H9 (cell line): ENCODE data around the gene RFX4. TPM values are rescaled to one million over a fixed set of nuclear protein-coding genes. Genes with fewer than 3 reads are reported as not detected.

Experiments used
- DNase-seq: peaks from one replicate; pipeline ENCODE4 v3.0.0-alpha.2; 2017
- H2AFZ ChIP-seq: one replicate; pipeline ENCODE4 v1.6.1; 2013; ENCODE audit warnings: mild to moderate bottlenecking, low read length, control low read depth, moderate library complexity
- H2AK5ac ChIP-seq: 2 replicates; pipeline ENCODE4 v1.6.1; 2013; ENCODE audit warnings: low read length, control low read depth, mixed read lengths; ENCODE audit not compliant: insufficient read length
- H2BK120ac ChIP-seq: one replicate; pipeline ENCODE4 v1.6.1; 2013; ENCODE audit warnings: low read depth, mild to moderate bottlenecking, low read length, control low read depth, inconsistent platforms; ENCODE audit not compliant: poor library complexity, severe bottlenecking
- H2BK12ac ChIP-seq: 2 replicates; pipeline ENCODE4 v1.6.1; 2013; ENCODE audit warnings: low read length, control low read depth, mixed read lengths, low read depth; ENCODE audit not compliant: insufficient read length
- H2BK15ac ChIP-seq: 2 replicates; pipeline ENCODE4 v1.6.1; 2013; ENCODE audit warnings: low read depth, low read length, control low read depth
- H2BK20ac ChIP-seq: one replicate; pipeline ENCODE4 v1.6.1; 2013; ENCODE audit warnings: low read depth, mild to moderate bottlenecking, low read length, control low read depth, inconsistent platforms; ENCODE audit not compliant: poor library complexity, severe bottlenecking
- H2BK5ac ChIP-seq: 2 replicates; pipeline ENCODE4 v1.6.1; 2013; ENCODE audit warnings: low read length, control low read depth, mixed read lengths; ENCODE audit not compliant: insufficient read length
- H3K14ac ChIP-seq: 2 replicates; pipeline ENCODE4 v1.6.1; 2013; ENCODE audit warnings: low read length, control low read depth; ENCODE audit not compliant: insufficient read depth
- H3K18ac ChIP-seq: 2 replicates; pipeline ENCODE4 v1.6.1; 2013; ENCODE audit warnings: low read depth, mild to moderate bottlenecking, mixed read lengths, low read length, control low read depth; ENCODE audit not compliant: insufficient read length
- H3K23ac ChIP-seq: 2 replicates; pipeline ENCODE4 v1.6.1; 2013; ENCODE audit warnings: low read length, control low read depth, mixed read lengths, low read depth; ENCODE audit not compliant: insufficient read length
- H3K23me2 ChIP-seq: 2 replicates; pipeline ENCODE4 v1.6.1; 2013; ENCODE audit warnings: low read depth, mild to moderate bottlenecking, mixed read lengths, low read length, control low read depth; ENCODE audit not compliant: insufficient read length, poor library complexity, severe bottlenecking
- H3K27ac ChIP-seq: 2 replicates; pipeline ENCODE4 v1.5.1; 2013; ENCODE audit warnings: low read length, control low read depth, mixed read lengths, low read depth; ENCODE audit not compliant: insufficient read length
- H3K27me3 ChIP-seq: 2 replicates; pipeline ENCODE4 v1.6.1; 2013; ENCODE audit warnings: low read length, control low read depth, inconsistent platforms; ENCODE audit not compliant: insufficient read depth
- H3K4ac ChIP-seq: 2 replicates; pipeline ENCODE4 v1.6.1; 2013; ENCODE audit warnings: low read depth, mild to moderate bottlenecking, control low read depth, inconsistent platforms, low read length, moderate library complexity
- H3K4me1 ChIP-seq: 2 replicates; pipeline ENCODE4 v1.6.1; 2013; ENCODE audit warnings: low read length, control low read depth, inconsistent platforms; ENCODE audit not compliant: insufficient read depth
- H3K4me2 ChIP-seq: 2 replicates; pipeline ENCODE4 v1.6.1; 2013; ENCODE audit warnings: low read length, control low read depth, mixed read lengths; ENCODE audit not compliant: insufficient read length, insufficient read depth
- H3K56ac ChIP-seq: 2 replicates; pipeline ENCODE4 v1.6.1; 2013; ENCODE audit warnings: low read depth, mild to moderate bottlenecking, mixed read lengths, low read length, control low read depth; ENCODE audit not compliant: insufficient read length
- H3K79me1 ChIP-seq: 2 replicates; pipeline ENCODE4 v1.6.1; 2013; ENCODE audit warnings: low read depth, mild to moderate bottlenecking, moderate library complexity, low read length, control low read depth, inconsistent platforms; ENCODE audit not compliant: insufficient read depth, poor library complexity, severe bottlenecking
- H3K79me2 ChIP-seq: 2 replicates; pipeline ENCODE4 v1.6.1; 2013; ENCODE audit warnings: low read length, control low read depth, inconsistent platforms; ENCODE audit not compliant: insufficient read depth
- H3K9ac ChIP-seq: 2 replicates; pipeline ENCODE4 v1.6.1; 2013; ENCODE audit warnings: low read length, control low read depth, mixed read lengths; ENCODE audit not compliant: insufficient read length; ENCODE audit errors: extremely low read depth
- H3K9me3 ChIP-seq: one replicate; pipeline ENCODE4 v1.6.1; 2013; ENCODE audit warnings: low read depth, low read length, inconsistent platforms; ENCODE audit not compliant: control insufficient read depth
- H3T11ph ChIP-seq: one replicate; pipeline ENCODE4 v1.6.1; 2013; ENCODE audit warnings: mild to moderate bottlenecking, low read length, control low read depth, inconsistent platforms
- H4K20me1 ChIP-seq: one replicate; pipeline ENCODE4 v1.6.1; 2013; ENCODE audit not compliant: control insufficient read depth, insufficient read length, insufficient read depth
- H4K5ac ChIP-seq: 2 replicates; pipeline ENCODE4 v1.6.1; 2013; ENCODE audit warnings: low read depth, mild to moderate bottlenecking, mixed read lengths, low read length, control low read depth; ENCODE audit not compliant: insufficient read length
- H4K8ac ChIP-seq: replicated peaks from 2 replicates; pipeline ENCODE4 v1.6.1; 2013; ENCODE audit warnings: low read length, control low read depth, mixed read lengths, low read depth; ENCODE audit not compliant: insufficient read length
- H4K91ac ChIP-seq: 2 replicates; pipeline ENCODE4 v1.6.1; 2013; ENCODE audit warnings: low read depth, mild to moderate bottlenecking, moderate library complexity, mixed read lengths, low read length, control low read depth; ENCODE audit not compliant: insufficient read length
- H3K27ac Mint-ChIP-seq, 3 experiments: 2 replicates in 2 of 3; 3 replicates in 1 of 3; pipeline ENCODE4 v1.8.0; 2020 to 2021; ENCODE audit warnings: mixed read lengths in 3 of 3, mild to moderate bottlenecking in 1 of 3, moderate library complexity in 1 of 3
- H3K27me3 Mint-ChIP-seq: 2 replicates; pipeline ENCODE4 v1.8.0; 2021; ENCODE audit warnings: low read depth, mild to moderate bottlenecking, moderate library complexity, mixed read lengths
- H3K36me3 Mint-ChIP-seq, 3 experiments: 2 replicates in 2 of 3; 3 replicates in 1 of 3; pipeline ENCODE4 v1.8.0; 2020 to 2021; ENCODE audit warnings: low read depth in 3 of 3, mixed read lengths in 3 of 3; ENCODE audit not compliant: insufficient read depth in 1 of 3
- H3K4me1 Mint-ChIP-seq, 2 experiments: 2 replicates each; pipeline ENCODE4 v1.8.0; 2020; ENCODE audit warnings: mixed read lengths in 2 of 2
- H3K4me3 Mint-ChIP-seq, 2 experiments: 2 replicates in 1 of 2; 3 replicates in 1 of 2; pipeline ENCODE4 v1.8.0; 2020 to 2021; ENCODE audit warnings: mild to moderate bottlenecking in 2 of 2, mixed read lengths in 2 of 2, moderate library complexity in 1 of 2
- H3K9me3 Mint-ChIP-seq, 2 experiments: 2 replicates in 1 of 2; 3 replicates in 1 of 2; pipeline ENCODE4 v1.8.0; 2020; ENCODE audit warnings: mild to moderate bottlenecking in 2 of 2, mixed read lengths in 2 of 2, moderate library complexity in 1 of 2
- WGBS: extraction: QIAGEN DNeasy Blood & Tissue Kit; methylation state at CpG from one replicate; pipeline ENCODE4 v1.1.7; 2013; ENCODE audit warnings: missing lambda C conversion rate, low lambda C conversion rate, mixed read lengths; ENCODE audit not compliant: insufficient read length; ENCODE audit errors: extremely low coverage; 5-methylcytosine and 5-hydroxymethylcytosine counted together
- total RNA-seq: library from RNA; stranded (reverse); gene quantifications from 2 replicates; pipeline ENCODE4 v1.2.1, GENCODE V29; 2021
- TF ChIP-seq, protein P1 (sequence below): fragments of 200-600 bp; sonication (generic); conservative IDR thresholded peaks from 3 replicates; pipeline ENCODE4 v1.8.0; 2021; ENCODE audit warnings: antibody characterized with exemption, mild to moderate bottlenecking

The RFX4 gene
- total RNA-seq, 1 experiment from 2014 or later, result 0.57 TPM

DNA sequence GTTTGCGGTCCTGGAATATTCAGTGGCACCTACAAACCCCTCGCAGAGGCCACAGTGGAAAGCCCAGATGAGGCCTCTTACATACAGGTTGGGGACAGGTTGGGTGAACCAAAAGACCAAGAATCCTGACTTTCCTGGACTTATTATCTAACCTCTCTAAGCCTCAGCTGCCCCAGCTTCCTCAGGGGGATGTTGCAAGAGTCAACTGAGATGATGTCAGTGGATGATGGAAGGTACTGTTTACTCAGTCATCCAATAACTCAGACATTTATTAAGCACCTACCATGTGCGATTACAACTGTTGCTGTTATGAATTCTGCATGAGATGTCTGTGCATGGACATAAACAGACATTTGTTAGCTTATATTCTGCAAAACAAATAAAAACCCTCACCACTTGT, 72.8 kb downstream of the RFX4 start:
- Histone ChIP-seq H3K4me2 (no peak overlapping the region), H3K18ac (no peak overlapping the region), H3K79me2 (no peaks in the 10 kb centered on the region), H4K91ac (no peak overlapping the region), H3K27ac (no peak overlapping the region), H3T11ph (no peak overlapping the region), H4K20me1 (no peaks in the 10 kb centered on the region), H3K9ac (no peak overlapping the region), H2BK15ac (no peak overlapping the region), H4K5ac (no peak overlapping the region), H2BK5ac (no peak overlapping the region), H3K27me3 (no peaks in the 10 kb centered on the region), H3K4ac (no peak overlapping the region), H3K23me2 (no peaks in the 10 kb centered on the region), H3K23ac (no peak overlapping the region), H2AK5ac (no peak overlapping the region), H3K9me3 (peaks cover 5% of the 10 kb centered on the region), H2BK20ac (no peak overlapping the region), H2AFZ (no peak overlapping the region), H3K79me1 (no peaks in the 10 kb centered on the region), H2BK120ac (no peak overlapping the region), H4K8ac (no peak overlapping the region), H3K14ac (no peak overlapping the region), H3K56ac (no peak overlapping the region), H2BK12ac (no peak overlapping the region), H3K4me1 (no peaks in the 10 kb centered on the region)
- peaks cover 14% of the 10 kb centered on the region for H3K27me3 Mint-ChIP-seq
- H3K4me1 Mint-ChIP-seq, result no peaks in the 10 kb centered on the region
- H3K36me3 Mint-ChIP-seq, result peaks cover under 1 to 8% (median 7%) of the 10 kb centered on the region in 3 experiments; a peak in 5 of 7 replicates
- H3K9me3 Mint-ChIP-seq, result peaks cover 10 to 15% of the 10 kb centered on the region in 2 experiments
- DNase-seq, result no peak
- WGBS, result no CpG with 5 or more reads among the region's 3 CpGs
- TF ChIP-seq, protein P1, sequence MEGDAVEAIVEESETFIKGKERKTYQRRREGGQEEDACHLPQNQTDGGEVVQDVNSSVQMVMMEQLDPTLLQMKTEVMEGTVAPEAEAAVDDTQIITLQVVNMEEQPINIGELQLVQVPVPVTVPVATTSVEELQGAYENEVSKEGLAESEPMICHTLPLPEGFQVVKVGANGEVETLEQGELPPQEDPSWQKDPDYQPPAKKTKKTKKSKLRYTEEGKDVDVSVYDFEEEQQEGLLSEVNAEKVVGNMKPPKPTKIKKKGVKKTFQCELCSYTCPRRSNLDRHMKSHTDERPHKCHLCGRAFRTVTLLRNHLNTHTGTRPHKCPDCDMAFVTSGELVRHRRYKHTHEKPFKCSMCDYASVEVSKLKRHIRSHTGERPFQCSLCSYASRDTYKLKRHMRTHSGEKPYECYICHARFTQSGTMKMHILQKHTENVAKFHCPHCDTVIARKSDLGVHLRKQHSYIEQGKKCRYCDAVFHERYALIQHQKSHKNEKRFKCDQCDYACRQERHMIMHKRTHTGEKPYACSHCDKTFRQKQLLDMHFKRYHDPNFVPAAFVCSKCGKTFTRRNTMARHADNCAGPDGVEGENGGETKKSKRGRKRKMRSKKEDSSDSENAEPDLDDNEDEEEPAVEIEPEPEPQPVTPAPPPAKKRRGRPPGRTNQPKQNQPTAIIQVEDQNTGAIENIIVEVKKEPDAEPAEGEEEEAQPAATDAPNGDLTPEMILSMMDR, result no peak
- H3K27ac Mint-ChIP-seq, result no peak overlapping the region
- H3K4me3 Mint-ChIP-seq, result no peak overlapping the region
